Measurements from ENCODE around the gene GNA15.

DNA sequence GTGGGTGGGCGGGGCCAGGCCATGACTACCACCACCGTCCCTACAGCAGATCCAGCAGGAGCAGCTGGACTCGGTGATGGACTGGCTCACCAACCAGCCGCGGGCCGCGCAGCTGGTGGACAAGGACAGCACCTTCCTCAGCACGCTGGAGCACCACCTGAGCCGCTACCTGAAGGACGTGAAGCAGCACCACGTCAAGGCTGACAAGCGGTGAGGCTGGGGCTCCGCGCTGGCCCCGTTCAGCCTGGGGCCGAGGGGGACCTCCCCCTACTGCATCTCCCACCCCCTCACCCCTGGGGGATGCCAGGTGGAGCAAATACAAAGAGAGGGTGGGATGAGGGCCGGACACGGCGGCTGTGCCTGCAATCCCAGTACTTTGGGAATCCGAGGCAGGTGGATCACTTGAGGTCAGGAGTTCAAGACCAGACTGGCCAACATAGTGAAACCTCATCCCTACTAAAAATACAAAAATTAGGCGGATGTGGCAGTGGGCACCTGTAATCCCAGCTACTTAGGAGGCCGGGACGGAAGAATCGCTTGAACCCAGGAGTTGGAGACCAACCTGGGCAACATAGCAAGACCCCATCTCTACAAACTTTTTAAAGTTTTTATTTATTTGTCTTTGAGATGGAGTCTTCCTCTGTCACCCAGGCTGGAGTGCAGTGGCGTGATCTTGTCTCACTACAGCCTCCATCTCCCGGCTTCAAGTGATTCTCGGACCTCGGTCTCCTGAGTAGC, 70.6 kb downstream of the GNA15 start:
- TF ChIP-seq ZNF341 (tag by site-specific recombination; IDR thresholded peaks at IDR 0.05; ENCODE audit: low read depth) (no peak), TRIM28 (IDR thresholded peaks at IDR 0.05; ENCODE audit: borderline replicate concordance, low read length) (no peak), ZNF302 (tag by site-specific recombination; IDR thresholded peaks at IDR 0.05; ENCODE audit: low read depth) (no peak)
- TF ChIP-seq, protein P1, sequence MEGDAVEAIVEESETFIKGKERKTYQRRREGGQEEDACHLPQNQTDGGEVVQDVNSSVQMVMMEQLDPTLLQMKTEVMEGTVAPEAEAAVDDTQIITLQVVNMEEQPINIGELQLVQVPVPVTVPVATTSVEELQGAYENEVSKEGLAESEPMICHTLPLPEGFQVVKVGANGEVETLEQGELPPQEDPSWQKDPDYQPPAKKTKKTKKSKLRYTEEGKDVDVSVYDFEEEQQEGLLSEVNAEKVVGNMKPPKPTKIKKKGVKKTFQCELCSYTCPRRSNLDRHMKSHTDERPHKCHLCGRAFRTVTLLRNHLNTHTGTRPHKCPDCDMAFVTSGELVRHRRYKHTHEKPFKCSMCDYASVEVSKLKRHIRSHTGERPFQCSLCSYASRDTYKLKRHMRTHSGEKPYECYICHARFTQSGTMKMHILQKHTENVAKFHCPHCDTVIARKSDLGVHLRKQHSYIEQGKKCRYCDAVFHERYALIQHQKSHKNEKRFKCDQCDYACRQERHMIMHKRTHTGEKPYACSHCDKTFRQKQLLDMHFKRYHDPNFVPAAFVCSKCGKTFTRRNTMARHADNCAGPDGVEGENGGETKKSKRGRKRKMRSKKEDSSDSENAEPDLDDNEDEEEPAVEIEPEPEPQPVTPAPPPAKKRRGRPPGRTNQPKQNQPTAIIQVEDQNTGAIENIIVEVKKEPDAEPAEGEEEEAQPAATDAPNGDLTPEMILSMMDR (tag by site-specific recombination; IDR thresholded peaks at IDR 0.05), result no peak
